Hepatocyte (in vitro differentiated cells): ENCODE data around the gene NCS1. TPM values are rescaled to one million over a fixed set of nuclear protein-coding genes. Genes with fewer than 3 reads are reported as not detected.
"Not testable (repeated sequence)": the region's sequence is repeated elsewhere in the genome, so short reads cannot be mapped to it uniquely, and the experiment has no call there.

Experiments
- DNase-seq: peaks from one replicate; pipeline ENCODE4 v3.0.0-alpha.2; 2016; ENCODE audit warnings: low spot score
- H2AFZ ChIP-seq: fragments of 200-600 bp; sonication (generic); 2 replicates; pipeline ENCODE4 v1.6.0; 2016; ENCODE audit warnings: antibody characterized with exemption, mild to moderate bottlenecking
- H3K27ac ChIP-seq: fragments of 200-600 bp; sonication (generic); 2 replicates; pipeline ENCODE4 v1.5.1; 2016; ENCODE audit warnings: mild to moderate bottlenecking
- H3K27me3 ChIP-seq: fragments of 200-600 bp; sonication (generic); 2 replicates; pipeline ENCODE4 v1.6.1; 2016
- H3K36me3 ChIP-seq: fragments of 200-600 bp; sonication (generic); replicated peaks from 2 replicates; pipeline ENCODE4 v1.5.1; 2016; ENCODE audit warnings: low read depth; ENCODE audit not compliant: insufficient read depth
- H3K4me1 ChIP-seq: fragments of 200-600 bp; sonication (generic); 2 replicates; pipeline ENCODE4 v1.5.1; 2016; ENCODE audit warnings: mild to moderate bottlenecking, moderate library complexity; ENCODE audit not compliant: insufficient read depth
- H3K4me2 ChIP-seq: fragments of 200-600 bp; sonication (generic); 2 replicates; pipeline ENCODE4 v1.6.0; 2016
- H3K4me3 ChIP-seq: fragments of 200-600 bp; sonication (generic); 2 replicates; pipeline ENCODE4 v1.5.1; 2016; ENCODE audit warnings: mild to moderate bottlenecking
- H3K79me2 ChIP-seq: fragments of 200-600 bp; sonication (generic); 2 replicates; pipeline ENCODE4 v1.6.0; 2017; ENCODE audit warnings: mild to moderate bottlenecking
- H3K9me2 ChIP-seq: fragments of 200-600 bp; sonication (generic); replicated peaks from 2 replicates; pipeline ENCODE4 v1.6.0; 2017; ENCODE audit warnings: mild to moderate bottlenecking; ENCODE audit not compliant: insufficient read depth
- H3K9me3 ChIP-seq: fragments of 200-600 bp; sonication (generic); 2 replicates; pipeline ENCODE4 v1.5.1; 2016; ENCODE audit warnings: low read depth, mild to moderate bottlenecking
- H4K20me1 ChIP-seq: fragments of 200-600 bp; sonication (generic); 2 replicates; pipeline ENCODE4 v1.6.0; 2016; ENCODE audit warnings: mild to moderate bottlenecking; ENCODE audit not compliant: insufficient read depth, poor library complexity, severe bottlenecking
- EZH2 ChIP-seq: fragments of 200-600 bp; sonication (generic); IDR thresholded peaks from 2 replicates; pipeline ENCODE4 v1.6.1; 2016; ENCODE audit warnings: antibody characterized with exemption, mild to moderate bottlenecking, borderline replicate concordance
- EZH2phosphoT487 ChIP-seq: fragments of 200-600 bp; sonication (generic); IDR thresholded peaks from one replicate; pipeline ENCODE4 v1.6.1; 2018; ENCODE audit warnings: antibody characterized with exemption, mild to moderate bottlenecking, low read depth, moderate library complexity; ENCODE audit not compliant: unreplicated experiment, severe bottlenecking
- WGBS: methylation state at CpG from one replicate; pipeline ENCODE4 v1.1.6; 2016; ENCODE audit warnings: low lambda C conversion rate; ENCODE audit errors: missing lambda C conversion rate; 5-methylcytosine and 5-hydroxymethylcytosine counted together
- polyA plus RNA-seq: library from polyadenylated mRNA; unstranded; fragments of >200 nt; fragmentation: Nextera tagmentation; extraction: Ambion mirVana; gene quantifications from 2 replicates; pipeline ENCODE4 v1.2.1, GENCODE V29; 2016
- total RNA-seq: library from RNA; depleted of rRNA; stranded (reverse); fragments of >200 nt; gene quantifications from 2 replicates; pipeline ENCODE4 v1.2.3, GENCODE V29; 2014
- TF ChIP-seq, protein P1 (sequence below): fragments of 200-600 bp; sonication (generic); IDR thresholded peaks from 2 replicates; pipeline ENCODE4 v1.5.1; 2016; ENCODE audit warnings: antibody characterized with exemption, mild to moderate bottlenecking; ENCODE audit not compliant: poor library complexity

The NCS1 gene
- total and polyA plus RNA-seq, 2 experiments from 2014 or later, result 16.8 to 25.3 TPM

DNA sequence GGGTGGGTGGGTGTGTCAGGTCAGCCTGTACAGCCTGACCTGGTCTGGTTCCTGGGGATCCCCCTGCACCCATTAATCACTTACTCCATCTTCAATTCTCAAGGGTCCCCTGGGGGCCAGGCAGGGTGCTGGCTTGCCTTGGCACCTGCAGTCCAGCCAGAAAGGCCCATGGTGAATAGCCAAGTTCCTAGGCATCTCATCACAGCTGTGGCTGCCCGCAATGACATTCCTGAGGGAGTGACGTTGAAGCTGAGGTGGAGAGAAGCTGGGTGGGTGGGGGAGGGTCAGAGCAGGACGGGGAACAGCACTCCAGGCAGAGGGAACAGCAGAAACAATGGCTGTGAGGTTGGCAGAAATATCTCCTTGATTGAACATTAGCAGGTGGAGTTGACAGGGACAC lies 103.9 kb downstream of the NCS1 start:
- Histone ChIP-seq H3K9me2 (no peaks in the 10 kb centered on the region), H3K4me2 (no peak overlapping the region), H3K79me2 (no peaks in the 10 kb centered on the region), H2AFZ (no peak overlapping the region), H3K36me3 (no peaks in the 10 kb centered on the region), H3K9me3 (no peaks in the 10 kb centered on the region), H4K20me1 (no peaks in the 10 kb centered on the region), H3K27ac (no peak overlapping the region), H3K4me1 (no peaks in the 10 kb centered on the region), H3K4me3 (no peak overlapping the region), H3K27me3 (no peaks in the 10 kb centered on the region)
- no peak for TF ChIP-seq EZH2
- TF ChIP-seq, protein P1, sequence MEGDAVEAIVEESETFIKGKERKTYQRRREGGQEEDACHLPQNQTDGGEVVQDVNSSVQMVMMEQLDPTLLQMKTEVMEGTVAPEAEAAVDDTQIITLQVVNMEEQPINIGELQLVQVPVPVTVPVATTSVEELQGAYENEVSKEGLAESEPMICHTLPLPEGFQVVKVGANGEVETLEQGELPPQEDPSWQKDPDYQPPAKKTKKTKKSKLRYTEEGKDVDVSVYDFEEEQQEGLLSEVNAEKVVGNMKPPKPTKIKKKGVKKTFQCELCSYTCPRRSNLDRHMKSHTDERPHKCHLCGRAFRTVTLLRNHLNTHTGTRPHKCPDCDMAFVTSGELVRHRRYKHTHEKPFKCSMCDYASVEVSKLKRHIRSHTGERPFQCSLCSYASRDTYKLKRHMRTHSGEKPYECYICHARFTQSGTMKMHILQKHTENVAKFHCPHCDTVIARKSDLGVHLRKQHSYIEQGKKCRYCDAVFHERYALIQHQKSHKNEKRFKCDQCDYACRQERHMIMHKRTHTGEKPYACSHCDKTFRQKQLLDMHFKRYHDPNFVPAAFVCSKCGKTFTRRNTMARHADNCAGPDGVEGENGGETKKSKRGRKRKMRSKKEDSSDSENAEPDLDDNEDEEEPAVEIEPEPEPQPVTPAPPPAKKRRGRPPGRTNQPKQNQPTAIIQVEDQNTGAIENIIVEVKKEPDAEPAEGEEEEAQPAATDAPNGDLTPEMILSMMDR, result no peak
- 32% methylated on average over 3 of the region's 3 CpGs for WGBS
- DNase-seq, result no peak

DNA sequence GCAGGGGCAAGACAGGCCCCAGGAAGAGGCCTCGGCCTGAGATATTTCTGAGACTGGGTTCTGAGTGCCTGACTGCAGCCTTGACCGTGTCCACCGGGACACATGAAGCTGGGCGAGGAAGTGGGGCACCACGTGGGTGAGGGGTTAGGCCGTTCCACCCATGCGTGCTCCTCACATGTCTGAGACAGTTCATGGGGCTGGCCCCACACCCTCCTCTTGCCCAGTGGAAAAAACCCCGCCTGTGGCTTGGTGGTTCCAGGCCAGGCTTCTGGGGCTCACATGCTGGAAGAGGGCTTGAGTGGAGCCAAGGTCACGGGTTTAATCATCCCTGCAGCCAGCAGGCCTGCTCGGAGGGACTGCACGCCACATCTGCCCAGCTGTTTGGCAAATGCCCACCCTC lies 104.8 kb downstream of the NCS1 start:
- H2AFZ ChIP-seq, result no peak overlapping the region
- H3K4me2 ChIP-seq, result no peak overlapping the region
- no peak for DNase-seq
- H3K27ac ChIP-seq, result no peak overlapping the region
- no peaks in the 10 kb centered on the region for H3K4me1 ChIP-seq
- H4K20me1 ChIP-seq, result no peaks in the 10 kb centered on the region
- no peaks in the 10 kb centered on the region for H3K9me2 ChIP-seq
- H3K36me3 ChIP-seq, result no peaks in the 10 kb centered on the region
- H3K27me3 ChIP-seq, result no peaks in the 10 kb centered on the region
- 92% methylated on average over 11 of the region's 11 CpGs for WGBS
- no peak overlapping the region for H3K4me3 ChIP-seq
- H3K9me3 ChIP-seq, result no peaks in the 10 kb centered on the region
- TF ChIP-seq, protein P1, result no peak
- TF ChIP-seq EZH2phosphoT487 (no peak), EZH2 (no peak)
- no peaks in the 10 kb centered on the region for H3K79me2 ChIP-seq

DNA sequence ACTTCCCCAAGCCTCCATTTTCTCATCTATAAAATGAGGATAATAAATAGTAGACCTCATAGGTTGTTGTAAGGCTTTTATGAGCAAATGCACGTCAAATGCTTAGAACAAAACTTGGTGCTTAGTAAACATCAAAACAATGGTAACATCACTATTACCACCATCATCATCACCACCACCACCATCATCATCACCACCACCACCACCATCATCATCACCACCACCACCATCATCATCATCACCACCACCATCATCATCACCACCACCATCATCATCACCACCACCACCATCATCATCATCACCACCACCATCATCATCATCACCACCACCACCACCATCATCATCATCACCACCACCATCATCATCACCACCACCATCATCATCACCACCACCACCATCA lies 105.3 kb downstream of the NCS1 start:
- 91% methylated on average over 1 of the region's 1 CpG for WGBS
- not testable (repeated sequence) for H3K79me2 ChIP-seq, H3K4me2 ChIP-seq, H3K36me3 ChIP-seq, H2AFZ ChIP-seq, H3K27me3 ChIP-seq, H3K9me2 ChIP-seq, H3K9me3 ChIP-seq, H3K27ac ChIP-seq, H3K4me3 ChIP-seq, H3K4me1 ChIP-seq, H4K20me1 ChIP-seq, DNase-seq

DNA sequence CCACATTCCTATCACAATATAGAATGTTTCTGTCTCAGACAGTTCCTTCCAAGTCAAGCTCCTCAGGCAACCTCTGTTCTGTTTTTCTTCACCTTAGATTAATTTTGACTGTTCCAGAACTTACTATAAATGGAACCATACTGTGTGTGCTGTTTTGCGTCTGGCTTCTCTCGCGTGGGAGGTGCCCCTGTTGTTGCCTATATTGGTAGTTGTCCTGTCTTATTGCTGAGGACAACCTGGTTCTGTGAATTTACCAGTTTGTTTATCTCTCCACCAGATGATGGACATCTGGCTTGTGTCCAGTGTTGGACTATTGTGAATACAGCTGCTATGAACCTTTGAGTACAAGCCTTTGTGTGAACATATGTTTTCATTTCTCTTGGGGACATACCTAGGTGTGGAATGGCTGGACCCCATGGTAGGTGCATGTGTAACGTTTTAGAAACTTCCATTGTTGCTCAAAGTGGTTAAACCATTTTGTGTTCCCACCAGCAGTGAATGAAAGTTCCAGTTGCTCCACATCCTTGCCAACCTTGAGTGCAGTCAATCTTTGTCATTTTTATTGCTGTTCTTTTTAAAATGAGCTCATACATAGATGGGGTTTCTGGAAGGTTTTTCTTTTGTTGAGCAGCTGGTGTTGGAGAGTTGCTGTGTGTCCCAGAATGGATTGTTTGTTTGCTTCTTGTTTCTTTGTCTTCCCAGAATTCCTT lies 111.5 kb downstream of the NCS1 start:
- Histone ChIP-seq H4K20me1 (no peaks in the 10 kb centered on the region), H3K27ac (no peak overlapping the region), H3K4me3 (no peak overlapping the region), H3K4me1 (peaks cover 13% of the 10 kb centered on the region), H3K9me2 (no peaks in the 10 kb centered on the region), H3K9me3 (no peaks in the 10 kb centered on the region), H3K79me2 (no peaks in the 10 kb centered on the region), H3K27me3 (peaks cover 6% of the 10 kb centered on the region), H3K4me2 (no peak overlapping the region), H3K36me3 (no peaks in the 10 kb centered on the region), H2AFZ (no peak overlapping the region)
- no peak for DNase-seq
- 55% methylated on average over 4 of the region's 4 CpGs for WGBS
- TF ChIP-seq EZH2phosphoT487 (no peak), EZH2 (no peak)
- TF ChIP-seq, protein P1, result no peak
